Skeletal muscle satellite cell (primary cell): ENCODE results near the gene CAST.
A peak's percentile ranks its signal among the peaks of the same experiment; 100 is the strongest.
"Not testable (repeated sequence)": the region's sequence is repeated elsewhere in the genome, so short reads cannot be mapped to it uniquely, and the experiment has no call there.

Experiments
- H3K27me3 ChIP-seq: 2 replicates; pipeline ENCODE4 v1.7.0; 2013; ENCODE audit warnings: low read length; ENCODE audit not compliant: control insufficient read depth, insufficient read depth
- H3K36me3 ChIP-seq: 2 replicates; pipeline ENCODE4 v1.7.0; 2013; ENCODE audit warnings: mild to moderate bottlenecking, control low read depth, low read length; ENCODE audit not compliant: insufficient read depth
- H3K4me1 ChIP-seq: 2 replicates; pipeline ENCODE4 v1.7.0; 2013; ENCODE audit warnings: low read length; ENCODE audit not compliant: control insufficient read depth, insufficient read depth
- H3K4me2 ChIP-seq: 2 replicates; pipeline ENCODE4 v1.7.0; 2013; ENCODE audit warnings: mild to moderate bottlenecking, low read length
- H3K4me3 ChIP-seq: 2 replicates; pipeline ENCODE4 v1.7.0; 2013; ENCODE audit warnings: low read length
- H3K9ac ChIP-seq: 2 replicates; pipeline ENCODE4 v1.7.0; 2013; ENCODE audit warnings: mild to moderate bottlenecking, low read depth, low read length, moderate library complexity
- H3K9me3 ChIP-seq: replicated peaks from 2 replicates; pipeline ENCODE4 v1.7.0; 2013; ENCODE audit warnings: mild to moderate bottlenecking, control low read depth, low read length

Gene CAST

DNA sequence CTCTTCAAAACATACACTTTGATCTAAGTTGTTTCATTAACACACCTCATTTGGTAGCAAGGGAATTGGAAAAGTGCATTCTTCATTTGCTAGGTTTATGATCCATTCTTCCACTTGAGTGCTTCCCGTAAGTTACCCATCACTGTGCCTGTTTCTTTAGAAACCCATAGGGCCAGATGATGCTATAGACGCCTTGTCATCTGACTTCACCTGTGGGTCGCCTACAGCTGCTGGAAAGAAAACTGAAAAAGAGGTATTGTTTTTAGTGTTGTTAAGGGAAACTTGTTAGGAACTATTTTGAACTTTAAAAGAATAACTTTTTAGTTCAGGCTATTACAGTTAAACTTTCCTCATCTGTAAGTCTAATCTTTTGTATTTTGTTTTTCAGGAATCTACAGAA lies 78.9 kb downstream of the CAST start:
- Histone ChIP-seq H3K4me1 (peaks cover 6% of the 10 kb centered on the region), H3K4me3 (no peak overlapping the region), H3K4me2 (no peak overlapping the region), H3K9ac (no peak overlapping the region), H3K9me3 (no peaks in the 10 kb centered on the region), H3K36me3 (peaks cover 92% of the 10 kb centered on the region), H3K27me3 (no peaks in the 10 kb centered on the region)

DNA sequence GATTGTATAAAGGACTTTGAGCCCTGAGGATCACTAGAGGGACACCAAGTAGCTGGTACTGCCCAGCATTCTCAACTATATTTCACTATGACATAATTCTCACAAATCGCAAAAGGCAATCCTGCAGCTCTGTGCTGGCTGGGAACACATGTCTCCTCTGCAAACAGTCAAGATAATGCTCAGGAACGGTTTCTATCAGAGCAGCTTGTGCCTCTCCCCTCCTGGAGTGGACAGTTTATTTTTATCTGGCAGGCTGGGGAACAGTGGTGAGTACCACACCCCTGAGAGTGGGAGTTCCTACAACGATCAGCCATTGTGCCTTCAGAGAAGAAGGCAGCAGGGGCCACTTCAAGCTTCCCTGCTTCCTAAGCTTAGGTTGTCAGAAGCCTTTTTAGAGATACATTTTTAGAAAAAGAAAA lies 79.7 kb downstream of the CAST start:
- H3K4me3 ChIP-seq, result no peak overlapping the region
- peaks cover 6% of the 10 kb centered on the region for H3K4me1 ChIP-seq
- no peaks in the 10 kb centered on the region for H3K27me3 ChIP-seq
- H3K4me2 ChIP-seq, result no peak overlapping the region
- H3K36me3 ChIP-seq, result peaks cover 98% of the 10 kb centered on the region
- no peak overlapping the region for H3K9ac ChIP-seq
- H3K9me3 ChIP-seq, result no peaks in the 10 kb centered on the region

DNA sequence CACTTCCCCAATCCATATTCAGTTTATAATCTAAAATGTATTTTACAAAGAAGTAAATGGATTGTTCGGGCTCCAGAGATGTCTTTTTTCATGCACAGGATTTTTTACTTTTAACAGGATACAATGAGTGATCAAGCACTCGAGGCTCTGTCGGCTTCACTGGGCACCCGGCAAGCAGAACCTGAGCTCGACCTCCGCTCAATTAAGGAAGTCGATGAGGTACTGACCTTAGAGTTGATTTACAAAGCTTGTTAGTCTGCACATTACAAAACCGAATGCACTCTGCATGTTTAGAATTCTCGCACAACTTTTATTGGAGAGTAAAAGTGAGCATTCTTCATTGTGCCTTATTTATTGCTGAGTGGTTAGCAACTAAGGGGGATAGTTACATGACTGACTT lies 80.4 kb downstream of the CAST start:
- Histone ChIP-seq H3K4me1 (peaks cover 6% of the 10 kb centered on the region), H3K9me3 (no peaks in the 10 kb centered on the region), H3K36me3 (peaks cover 98% of the 10 kb centered on the region), H3K9ac (no peak overlapping the region), H3K4me3 (no peak overlapping the region), H3K27me3 (no peaks in the 10 kb centered on the region), H3K4me2 (no peak overlapping the region)

DNA sequence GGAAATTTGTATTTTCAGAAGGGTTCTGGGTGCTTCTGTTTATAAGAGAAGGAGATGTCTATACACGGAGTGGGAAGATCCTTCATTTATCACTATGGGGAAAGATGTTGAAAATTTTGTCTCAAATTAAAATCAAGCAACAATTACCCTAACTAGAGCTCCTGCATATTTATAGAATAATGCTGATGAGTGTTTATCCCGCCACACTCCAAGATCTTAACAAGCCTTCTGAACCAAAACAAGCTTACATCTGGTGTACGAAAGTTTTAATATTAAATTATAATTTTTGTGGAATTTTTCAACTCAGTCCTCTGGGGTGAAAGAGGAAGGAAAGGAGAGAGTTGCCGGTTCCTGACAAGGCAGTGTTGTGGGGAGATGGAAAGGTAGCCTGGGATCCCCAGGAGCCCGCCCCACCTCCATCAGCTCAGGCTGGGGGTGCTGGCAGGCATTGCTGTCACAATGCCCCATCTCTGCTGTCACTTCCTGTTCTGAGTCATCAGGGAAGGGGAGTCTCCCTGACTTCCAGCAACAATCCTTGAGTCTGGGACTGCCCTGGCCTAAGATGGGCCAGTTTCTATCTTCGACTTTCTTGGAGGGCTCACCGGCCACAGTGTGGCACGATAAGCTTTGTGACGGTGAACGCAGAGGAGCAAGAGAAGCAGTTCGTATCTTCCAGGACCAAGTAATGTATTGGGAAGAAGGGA lies 81.0 kb downstream of the CAST start:
- Histone ChIP-seq H3K4me2 (no peak overlapping the region), H3K9ac (no peak overlapping the region), H3K4me1 (peaks cover 6% of the 10 kb centered on the region), H3K36me3 (peaks cover 98% of the 10 kb centered on the region), H3K9me3 (no peaks in the 10 kb centered on the region), H3K4me3 (no peak overlapping the region), H3K27me3 (no peaks in the 10 kb centered on the region)

DNA sequence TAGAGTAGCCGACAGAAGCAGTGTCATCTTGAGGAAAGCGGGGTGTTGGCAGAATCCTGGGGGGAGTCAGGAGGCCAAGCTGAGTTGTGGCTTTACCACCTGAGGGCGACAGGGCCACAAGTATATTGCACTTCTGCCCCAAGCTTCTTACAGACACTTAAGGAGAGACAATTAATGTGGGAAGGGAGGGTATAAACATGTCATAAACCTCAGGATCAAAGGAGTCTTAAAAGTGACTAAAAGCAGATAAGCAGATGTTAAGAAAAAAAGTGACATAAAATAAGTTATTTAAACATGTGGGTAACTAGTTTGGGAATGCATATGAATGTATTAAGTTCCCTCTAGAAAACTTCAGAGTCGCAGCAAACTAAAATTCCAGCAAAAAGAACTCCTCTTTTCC lies 81.6 kb downstream of the CAST start:
- Histone ChIP-seq H3K4me3 (no peak overlapping the region), H3K4me2 (no peak overlapping the region), H3K27me3 (no peaks in the 10 kb centered on the region), H3K4me1 (peaks cover 6% of the 10 kb centered on the region), H3K9me3 (no peaks in the 10 kb centered on the region), H3K36me3 (peaks cover 98% of the 10 kb centered on the region), H3K9ac (no peak overlapping the region)

DNA sequence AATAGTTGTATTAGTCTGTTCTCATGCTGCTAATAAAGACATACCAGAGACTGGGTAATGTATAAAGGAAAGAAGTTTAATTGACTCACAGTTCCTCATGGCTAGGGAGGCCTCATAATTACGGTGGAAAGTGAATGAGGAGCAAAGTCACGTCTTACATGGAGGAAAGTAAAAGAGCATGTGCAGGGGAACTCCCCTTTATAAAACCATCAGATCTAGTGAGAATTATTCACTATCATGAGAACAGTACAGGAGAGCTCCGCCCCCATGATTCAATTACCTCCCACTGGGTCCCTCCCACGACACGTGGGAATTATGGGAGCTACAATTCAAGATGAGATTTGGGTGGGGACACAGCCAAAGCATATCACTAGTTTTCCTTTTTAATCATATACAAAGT lies 82.0 kb downstream of the CAST start:
- H3K9me3 ChIP-seq, H3K27me3 ChIP-seq, H3K9ac ChIP-seq, H3K4me3 ChIP-seq, H3K4me1 ChIP-seq, H3K4me2 ChIP-seq: not testable (repeated sequence)
- peaks cover 99% of the 10 kb centered on the region for H3K36me3 ChIP-seq

DNA sequence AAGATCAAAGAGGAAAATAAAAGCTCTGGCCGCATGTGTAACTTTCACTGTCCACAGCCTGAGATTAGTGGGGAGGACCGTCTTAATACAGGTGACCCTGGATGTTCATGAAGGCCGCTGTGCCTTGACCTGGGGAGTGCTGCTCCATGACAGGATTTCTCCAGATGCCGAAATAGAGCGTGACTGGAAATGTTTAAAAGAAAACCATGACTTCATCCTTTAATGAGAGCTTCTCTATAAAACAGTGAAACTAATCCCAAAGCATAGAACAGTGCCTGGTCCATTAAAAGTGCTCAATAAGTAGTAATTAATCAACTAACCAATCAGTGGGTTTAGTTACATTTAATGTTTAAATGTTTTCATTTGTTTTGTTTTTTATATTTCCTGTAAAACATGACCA lies 82.8 kb downstream of the CAST start:
- no peak overlapping the region for H3K9ac ChIP-seq
- no peaks in the 10 kb centered on the region for H3K27me3 ChIP-seq
- peaks cover 97% of the 10 kb centered on the region for H3K36me3 ChIP-seq
- no peak overlapping the region for H3K4me2 ChIP-seq
- H3K9me3 ChIP-seq, result no peaks in the 10 kb centered on the region
- no peak overlapping the region for H3K4me3 ChIP-seq
- peaks cover 6% of the 10 kb centered on the region for H3K4me1 ChIP-seq

DNA sequence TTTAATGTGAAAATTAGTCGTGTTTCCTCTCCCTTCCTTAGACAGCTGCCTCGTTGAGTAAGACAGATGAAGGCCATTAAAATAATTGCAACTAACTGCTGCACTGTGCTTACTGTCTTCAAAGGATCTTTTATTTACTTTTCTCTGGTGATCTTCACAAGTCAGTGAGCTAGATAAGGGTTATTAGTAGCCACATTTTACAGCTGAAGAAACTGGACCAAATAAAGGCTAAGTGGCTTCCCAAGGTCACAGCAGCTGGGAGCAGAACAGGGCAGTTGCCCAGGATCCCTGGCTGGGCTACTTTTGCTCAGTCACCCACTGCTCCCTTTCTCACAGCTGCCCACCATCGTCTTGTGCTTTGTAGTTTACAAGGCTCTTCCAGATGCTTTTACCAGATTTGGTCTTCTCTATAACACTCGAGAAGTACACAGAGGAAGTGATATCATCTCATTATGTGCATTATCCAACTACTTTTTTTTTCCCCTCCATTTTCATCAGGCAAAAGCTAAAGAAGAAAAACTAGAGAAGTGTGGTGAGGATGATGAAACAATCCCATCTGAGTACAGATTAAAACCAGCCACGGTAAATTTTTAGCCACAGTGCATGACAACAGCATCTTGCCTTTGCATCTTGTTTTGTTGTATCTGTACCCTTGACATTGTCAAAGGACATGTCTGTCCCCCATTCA lies 83.8 kb downstream of the CAST start:
- H3K9ac ChIP-seq, result peak overlapping the region; percentile 2
- no peak overlapping the region for H3K4me3 ChIP-seq
- no peaks in the 10 kb centered on the region for H3K9me3 ChIP-seq
- no peak overlapping the region for H3K4me2 ChIP-seq
- H3K27me3 ChIP-seq, result no peaks in the 10 kb centered on the region
- peaks cover 95% of the 10 kb centered on the region for H3K36me3 ChIP-seq
- peaks cover 6% of the 10 kb centered on the region for H3K4me1 ChIP-seq

DNA sequence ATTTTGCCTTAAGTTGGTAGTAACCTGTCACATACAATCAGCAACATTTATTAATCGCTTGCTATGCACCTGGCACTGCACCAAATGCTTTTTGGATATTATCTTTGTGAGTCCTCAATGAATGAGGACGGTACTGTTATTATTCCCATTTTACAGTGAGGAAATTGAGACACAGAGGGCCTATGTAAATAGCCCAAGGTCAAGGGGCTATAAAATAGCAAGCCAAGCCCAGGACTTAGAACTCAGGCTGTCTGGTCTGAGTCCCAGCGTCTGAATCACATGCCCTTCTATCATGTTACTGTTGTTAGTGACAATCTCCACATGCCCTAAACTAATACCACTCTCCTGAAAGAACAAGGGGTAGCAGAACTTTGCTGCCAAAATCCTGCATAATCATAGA lies 85.5 kb downstream of the CAST start:
- Histone ChIP-seq H3K27me3 (no peaks in the 10 kb centered on the region), H3K4me3 (no peak overlapping the region), H3K4me1 (peaks cover 6% of the 10 kb centered on the region), H3K4me2 (no peak overlapping the region), H3K9ac (no peak overlapping the region), H3K36me3 (peaks cover 92% of the 10 kb centered on the region), H3K9me3 (no peaks in the 10 kb centered on the region)

DNA sequence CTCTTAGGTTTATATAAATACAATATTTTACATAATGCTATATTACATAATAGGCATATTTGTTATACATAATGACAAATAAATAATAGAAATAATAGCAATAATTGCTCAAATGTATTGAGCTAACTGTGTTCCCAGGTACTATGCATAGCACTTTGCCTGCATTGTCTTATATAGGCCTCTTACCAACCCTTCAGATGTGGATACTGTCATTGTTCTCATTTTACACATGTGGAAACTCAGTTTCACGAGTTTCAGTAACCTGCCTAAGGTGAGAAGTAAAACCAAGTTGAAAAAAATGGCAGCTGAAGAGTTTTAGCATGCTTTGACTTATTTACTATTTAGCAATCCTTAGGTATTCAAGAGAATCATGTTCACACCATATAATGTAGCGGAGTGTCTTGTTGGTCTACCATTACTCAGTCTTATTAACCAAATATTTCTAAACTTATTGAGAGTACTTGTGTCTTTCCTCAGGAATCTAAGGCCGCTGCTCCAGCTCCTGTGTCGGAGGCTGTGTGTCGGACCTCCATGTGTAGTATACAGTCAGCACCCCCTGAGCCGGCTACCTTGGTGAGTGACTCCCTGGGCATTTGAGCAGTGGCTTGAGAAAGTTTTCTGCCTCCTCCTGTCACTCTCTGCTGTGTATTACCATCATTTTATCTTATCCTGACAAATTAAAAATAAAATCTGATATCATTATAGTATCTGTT lies 88.1 kb downstream of the CAST start:
- no peak overlapping the region for H3K4me2 ChIP-seq
- no peak overlapping the region for H3K9ac ChIP-seq
- H3K4me1 ChIP-seq, result no peaks in the 10 kb centered on the region
- no peaks in the 10 kb centered on the region for H3K9me3 ChIP-seq
- H3K36me3 ChIP-seq, result peaks cover 92% of the 10 kb centered on the region
- H3K27me3 ChIP-seq, result no peaks in the 10 kb centered on the region
- H3K4me3 ChIP-seq, result no peak overlapping the region

DNA sequence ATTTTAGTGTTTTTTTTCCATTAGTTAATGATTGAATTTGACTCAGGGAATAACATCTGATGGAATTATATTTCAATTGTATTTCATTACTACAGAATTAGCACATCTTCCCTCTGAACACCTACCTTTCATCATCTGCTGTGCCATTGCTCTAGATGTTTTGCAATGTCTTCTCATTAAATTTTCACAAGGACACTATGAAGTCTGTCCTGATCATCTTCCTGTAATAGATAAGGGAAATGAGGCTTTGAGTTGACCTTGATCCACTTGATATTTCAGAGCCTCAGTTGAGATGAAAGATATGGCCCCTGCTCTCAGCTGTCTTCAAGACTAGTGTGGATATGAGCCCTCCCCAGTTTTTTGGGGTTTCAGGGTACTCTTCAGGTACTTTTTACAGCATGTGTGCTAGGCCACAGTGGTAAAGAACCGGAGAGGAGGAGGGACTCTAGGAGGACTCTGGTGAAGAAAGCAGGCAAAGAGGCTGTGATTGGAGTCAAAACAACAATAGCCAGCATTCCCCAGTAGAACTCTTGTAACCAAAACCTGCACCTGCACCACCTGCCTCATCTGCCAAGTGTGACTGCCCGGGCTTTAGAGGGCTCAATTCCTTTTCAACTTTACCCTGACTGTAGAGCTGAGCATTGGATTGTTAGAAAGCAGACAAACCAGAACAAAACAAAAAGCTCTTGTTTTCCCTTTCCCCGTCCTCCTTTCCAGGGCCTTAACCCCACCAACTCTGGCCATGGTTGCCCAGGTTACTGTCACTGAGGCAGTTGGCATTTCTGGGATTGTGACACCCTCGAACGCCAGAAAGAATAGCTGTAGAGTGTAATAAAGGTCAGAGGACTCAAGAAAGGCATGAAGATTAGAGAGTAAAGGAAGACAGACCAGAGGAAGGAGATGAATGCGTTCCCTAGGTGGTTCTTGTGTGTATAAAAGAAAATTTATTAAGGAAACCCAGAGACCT lies 89.3 kb downstream of the CAST start:
- Histone ChIP-seq H3K27me3 (no peaks in the 10 kb centered on the region), H3K9me3 (no peaks in the 10 kb centered on the region), H3K36me3 (peaks cover 92% of the 10 kb centered on the region), H3K4me3 (no peak overlapping the region), H3K9ac (no peak overlapping the region), H3K4me1 (no peaks in the 10 kb centered on the region), H3K4me2 (no peak overlapping the region)
